GM18505 (cell line): ENCODE data around the gene SRGAP1.
"Not testable (repeated sequence)": the region's sequence is repeated elsewhere in the genome, so short reads cannot be mapped to it uniquely, and the experiment has no call there.

Experiments
- ATAC-seq: cut with Tn5 transposase; IDR thresholded peaks from one replicate; pipeline ENCODE4 v1.9.1; 2021; ENCODE audit not compliant: unreplicated experiment
- POLR2A ChIP-seq: IDR thresholded peaks from 4 replicates; pipeline ENCODE4 v1.6.1; 2011; ENCODE audit warnings: borderline replicate concordance; ENCODE audit not compliant: insufficient read depth, insufficient read length; ENCODE audit errors: extremely low read depth

The SRGAP1 gene

GRCh38 chr12:64147875-64148274, 303.4 kb downstream of the SRGAP1 start:
- no peak for TF ChIP-seq POLR2A

DNA sequence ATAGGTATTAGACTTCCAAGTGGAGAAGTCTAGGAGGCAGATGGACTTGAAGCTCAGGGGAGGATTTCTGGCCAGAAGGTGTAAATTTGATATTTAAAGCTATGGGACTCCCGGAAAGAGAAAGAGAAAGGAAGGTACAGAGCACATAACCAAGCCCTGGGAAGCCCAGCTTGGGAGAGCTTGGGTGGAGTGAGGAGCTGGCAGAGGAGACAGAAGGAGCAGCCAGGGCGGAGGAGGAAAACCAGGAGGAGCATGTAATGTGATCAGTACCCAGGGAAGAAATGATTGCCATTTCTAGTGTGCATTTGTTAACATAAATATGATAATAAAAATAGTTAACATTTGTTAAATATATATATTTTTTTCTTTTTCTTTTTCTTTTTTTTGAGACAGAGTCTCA, 310.2 kb downstream of the SRGAP1 start:
- no peak for ATAC-seq
- TF ChIP-seq POLR2A: no peak

More at GRCh38 chr12:64147875-64148274, 303.4 kb downstream of the SRGAP1 start:
- no peak for ATAC-seq

GRCh38 chr12:64157110-64157509, 312.6 kb downstream of the SRGAP1 start:
- no peak for TF ChIP-seq POLR2A
- no peak for ATAC-seq

- ATAC-seq: no peak
- TF ChIP-seq POLR2A: no peak
Measured at GRCh38 chr12:64160021-64160710, 315.7 kb downstream of the SRGAP1 start.

DNA sequence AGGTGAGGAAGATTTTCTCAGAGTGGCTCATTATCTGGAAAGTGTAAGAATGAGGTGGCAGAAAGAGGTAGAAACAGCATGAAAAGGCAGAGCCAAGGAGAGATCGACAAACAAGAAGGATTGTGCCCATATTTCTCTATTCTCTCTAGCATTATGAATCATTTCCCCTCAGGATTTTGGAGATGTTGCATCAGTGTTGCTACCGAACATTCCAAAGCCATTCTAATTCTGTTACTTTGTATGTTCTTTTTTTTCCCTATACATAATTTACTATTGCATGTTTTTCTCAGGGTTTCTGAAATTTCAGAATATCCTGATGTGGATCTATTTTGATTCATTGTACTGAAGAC, 316.2 kb downstream of the SRGAP1 start:
- no peak for TF ChIP-seq POLR2A
- no peak for ATAC-seq

GRCh38 chr12:64166606-64167005, 322.1 kb downstream of the SRGAP1 start:
- not testable (repeated sequence) for ATAC-seq

- not testable (repeated sequence) for ATAC-seq
Measured at GRCh38 chr12:64167041-64167440, 322.5 kb downstream of the SRGAP1 start.

- ATAC-seq: no peak
Measured at GRCh38 chr12:64170024-64170423, 325.5 kb downstream of the SRGAP1 start.

GRCh38 chr12:64170730-64171129, 326.2 kb downstream of the SRGAP1 start:
- no peak for TF ChIP-seq POLR2A

More at GRCh38 chr12:64170024-64170423, 325.5 kb downstream of the SRGAP1 start:
- TF ChIP-seq POLR2A: no peak

DNA sequence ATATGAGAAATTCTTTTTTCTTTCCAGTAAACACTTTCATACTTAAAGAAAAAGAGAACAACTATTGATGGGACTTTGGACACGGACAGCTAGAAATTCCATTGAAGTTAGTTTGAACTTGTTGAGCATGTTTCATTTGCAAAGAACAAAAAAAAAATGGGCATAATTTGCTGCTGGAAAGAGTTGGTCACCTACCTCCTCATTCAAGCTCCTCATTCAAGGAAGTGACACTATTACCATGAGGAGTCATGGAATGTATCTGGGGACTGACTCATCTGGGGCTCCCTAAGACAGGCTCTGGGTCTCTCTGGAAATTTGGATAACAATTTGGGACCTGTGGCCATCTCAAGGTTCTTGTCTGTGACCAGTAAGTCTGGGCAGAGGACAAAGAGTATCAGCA, 327.2 kb downstream of the SRGAP1 start:
- no peak for TF ChIP-seq POLR2A
- no peak for ATAC-seq

More at GRCh38 chr12:64170730-64171129, 326.2 kb downstream of the SRGAP1 start:
- no peak for ATAC-seq

- TF ChIP-seq POLR2A: no peak
- ATAC-seq: no peak
Measured at GRCh38 chr12:64172143-64172970, 327.9 kb downstream of the SRGAP1 start.

DNA sequence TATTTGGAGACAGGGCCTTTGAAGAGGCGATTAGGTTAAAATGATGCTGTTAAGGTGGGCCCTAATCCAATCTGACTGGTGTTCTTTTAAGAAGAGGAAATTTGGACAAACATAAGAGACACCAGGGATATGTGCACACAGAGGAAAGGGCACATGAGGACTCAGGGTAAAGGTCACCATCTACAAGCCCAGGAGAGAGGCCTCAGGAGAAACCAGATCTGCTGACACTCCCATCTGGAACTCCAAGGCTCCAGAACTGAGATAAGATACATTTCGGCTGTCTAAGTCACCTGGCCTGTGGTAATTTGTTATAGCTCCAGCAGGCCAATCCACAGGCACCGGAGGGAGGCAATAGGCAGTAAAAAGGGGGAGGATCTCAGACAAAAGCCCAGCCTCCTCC, 329.0 kb downstream of the SRGAP1 start:
- no peak for ATAC-seq
- no peak for TF ChIP-seq POLR2A

- no peak for ATAC-seq
- TF ChIP-seq POLR2A: no peak
Measured at GRCh38 chr12:64175254-64175945, 330.9 kb downstream of the SRGAP1 start.

- no peak for ATAC-seq
- TF ChIP-seq POLR2A: no peak
Measured at GRCh38 chr12:64177001-64177400, 332.5 kb downstream of the SRGAP1 start.
